Cerebellar nuclear complex (tissue), 1 donor: ENCODE results near the gene CAMK1G.

ENCODE experiments used
- DNase-seq, 2 experiments: peaks; one replicate each; lab custom pipeline; 2025; lab: John Stamatoyannopoulos, UW

Gene CAMK1G

DNA sequence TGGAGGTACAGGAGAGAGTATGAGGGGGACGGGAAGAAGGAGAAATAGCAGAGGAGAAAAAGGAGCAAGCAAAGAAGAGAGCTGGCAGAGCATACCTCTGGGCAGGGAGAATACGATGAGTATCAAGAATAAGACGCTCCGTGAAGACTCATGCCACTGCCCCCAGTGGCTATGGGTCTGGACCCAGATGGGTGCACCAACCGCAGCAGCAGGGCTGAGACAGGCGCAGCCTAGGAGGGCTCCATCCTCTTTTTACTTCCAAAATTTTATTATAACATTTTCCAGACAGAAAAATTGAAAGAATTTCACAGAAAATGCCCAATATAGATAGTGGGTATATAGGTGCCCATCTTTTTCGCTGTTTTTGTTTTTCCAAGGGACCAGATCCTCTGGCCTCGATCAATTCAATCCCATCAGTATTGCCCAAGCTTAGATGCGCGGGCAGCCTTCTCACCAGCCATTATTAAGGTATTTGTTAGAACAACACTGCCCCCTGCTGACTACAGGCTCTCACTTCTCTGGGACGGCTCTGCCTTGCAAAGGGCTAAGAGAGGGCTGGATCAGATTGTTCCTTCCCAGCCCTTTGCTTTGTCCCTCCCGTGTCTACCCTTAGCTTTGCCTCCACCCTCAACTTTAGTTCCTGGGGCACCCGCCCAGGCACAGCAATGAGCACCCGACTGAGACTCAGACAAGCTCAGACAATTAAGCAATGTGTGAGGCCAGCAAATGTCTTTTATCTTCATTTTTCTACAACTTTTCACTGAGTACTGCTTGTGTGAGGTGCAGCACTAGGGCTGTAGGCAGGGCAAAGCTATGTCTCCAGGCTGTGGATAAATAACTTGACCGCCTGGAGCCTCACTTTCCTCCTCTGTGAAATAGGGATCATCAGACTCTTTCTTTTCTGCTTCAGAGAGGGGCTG is 17.5 kb upstream of the CAMK1G start:
- DNase-seq: peak in 1 of 2 experiments; percentile 48

DNA sequence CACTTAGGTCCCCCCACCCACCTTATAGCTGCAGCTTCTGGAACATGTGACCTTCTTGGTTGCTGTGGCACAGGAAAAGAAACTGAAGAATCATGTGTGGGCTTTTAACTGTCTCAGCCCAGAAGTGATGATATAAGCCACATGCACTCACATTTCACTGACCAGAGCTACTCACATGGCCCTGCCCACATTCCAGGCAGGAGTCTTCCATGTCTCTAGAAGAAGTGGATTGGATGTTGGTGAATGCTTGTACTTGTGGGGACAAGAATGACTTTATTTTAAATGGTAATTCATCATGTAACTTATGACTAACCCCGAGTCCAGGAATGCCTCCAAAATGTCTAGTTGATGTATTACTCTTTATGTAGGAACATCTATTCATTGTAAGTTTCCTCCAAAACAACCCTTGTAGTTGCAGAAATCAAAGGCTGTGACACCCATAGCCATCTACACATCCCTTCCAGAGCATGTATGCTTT is 15.8 kb upstream of the CAMK1G start:
- DNase-seq: no peak

DNA sequence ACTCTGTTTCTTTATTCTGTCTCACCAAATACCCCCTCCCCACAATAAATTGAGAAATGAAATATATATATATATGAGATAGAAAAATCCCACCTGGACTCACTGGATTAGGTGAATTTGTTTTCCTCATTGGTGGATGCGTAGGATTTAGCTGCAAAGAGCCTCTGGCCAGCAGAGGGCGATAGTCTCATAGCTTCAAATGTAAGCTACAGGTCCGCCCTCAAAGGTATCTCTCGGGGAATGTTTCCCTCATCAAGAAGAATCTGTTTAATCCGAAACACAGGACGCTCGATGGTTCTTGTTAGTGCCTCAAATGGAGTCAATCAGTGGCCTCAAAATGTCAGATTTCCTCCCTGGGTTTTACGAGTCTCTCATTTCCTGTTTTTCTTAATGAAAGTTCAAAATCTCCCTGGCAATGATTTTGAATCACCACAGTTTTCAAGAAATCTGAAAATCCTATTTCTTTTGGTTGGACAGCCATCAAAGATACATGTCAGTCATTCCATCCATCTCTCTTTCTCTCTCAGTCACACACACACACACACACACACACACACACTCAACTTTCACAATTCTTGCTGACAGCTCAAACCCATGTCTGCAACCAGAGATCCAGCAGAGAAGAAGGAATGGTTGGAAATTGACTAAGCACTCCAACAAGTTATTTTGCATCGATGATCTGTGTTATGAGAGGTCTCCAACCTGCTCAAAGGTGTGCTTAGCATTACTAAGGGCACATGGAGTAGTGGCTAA is 13.9 kb upstream of the CAMK1G start:
- peak in 1 of 2 experiments; percentile 52 for DNase-seq

DNA sequence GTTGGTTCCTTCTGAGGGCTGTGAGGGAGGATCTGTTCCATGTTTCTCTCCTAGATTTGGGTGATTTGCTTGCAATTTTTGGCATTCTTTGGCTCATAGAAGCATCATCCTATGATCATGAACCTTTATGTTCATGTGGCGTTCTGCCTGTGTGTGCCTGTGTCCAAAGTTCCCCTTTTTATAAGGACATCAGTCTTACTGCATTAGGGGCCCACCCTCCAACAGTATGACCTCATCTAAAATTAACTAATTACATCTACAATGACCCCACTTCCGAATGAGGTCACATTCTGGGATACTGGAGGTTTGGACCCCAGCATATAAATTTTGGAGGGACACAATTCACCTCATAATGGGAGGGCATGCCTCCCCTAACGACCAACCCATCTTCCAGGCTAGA is 12.8 kb upstream of the CAMK1G start:
- DNase-seq: no peak

DNA sequence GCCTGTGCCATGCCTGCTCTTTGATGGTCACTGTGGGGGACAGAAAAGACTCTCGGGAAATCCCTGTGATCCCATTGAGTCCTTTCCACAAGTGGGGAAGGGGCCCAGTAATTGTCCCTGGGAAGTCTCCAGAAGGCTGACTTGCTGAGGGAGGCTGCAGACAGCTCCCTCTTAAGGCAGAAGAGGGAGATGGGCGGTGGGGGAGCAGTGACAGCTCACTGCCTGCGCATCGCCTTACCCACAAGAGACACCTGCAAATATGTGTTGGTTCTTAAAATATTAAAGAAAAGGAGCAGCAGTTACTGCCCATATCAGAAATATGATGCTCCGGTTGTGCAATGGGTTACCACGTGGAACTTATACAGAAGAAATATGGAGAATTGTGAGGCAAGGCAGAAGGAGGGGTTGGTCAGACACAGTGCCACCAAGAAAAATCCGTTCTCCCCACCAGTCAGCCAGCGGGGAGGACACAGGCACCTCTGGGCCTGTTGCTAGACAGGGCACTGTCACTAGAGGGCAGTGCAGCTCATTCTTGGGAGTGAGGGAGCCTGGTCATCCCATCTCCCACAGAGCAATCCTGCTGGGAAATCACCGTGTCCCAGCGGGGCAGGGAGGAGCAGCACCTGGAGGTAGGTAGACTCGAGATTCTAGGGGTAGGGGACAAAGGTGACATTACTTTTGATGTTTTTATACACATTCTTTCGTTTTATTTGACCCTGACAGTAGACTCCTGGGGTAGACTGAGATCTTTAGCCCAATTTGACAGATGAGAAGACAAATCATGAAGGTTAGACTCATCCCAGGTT is 6.9 kb upstream of the CAMK1G start:
- no peak for DNase-seq

DNA sequence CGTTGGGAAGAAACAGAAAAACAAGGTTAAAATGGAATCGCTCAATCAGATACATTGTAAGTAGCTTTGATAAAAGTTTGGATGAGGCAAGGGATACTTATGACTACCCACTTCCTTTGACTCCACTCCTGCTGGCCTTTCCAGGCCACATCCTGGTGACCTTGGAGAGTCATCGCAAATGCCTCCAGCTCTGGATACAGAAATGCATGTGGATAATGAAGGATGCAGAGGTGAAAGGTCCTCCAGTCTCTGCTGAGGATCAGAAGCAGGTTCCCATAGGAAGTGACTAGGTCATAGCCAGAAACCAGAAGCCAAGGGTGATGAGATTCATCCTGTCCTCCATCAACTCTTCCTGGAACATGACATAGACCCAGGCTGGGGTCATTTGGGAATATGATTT is 6.2 kb upstream of the CAMK1G start:
- DNase-seq: no peak

DNA sequence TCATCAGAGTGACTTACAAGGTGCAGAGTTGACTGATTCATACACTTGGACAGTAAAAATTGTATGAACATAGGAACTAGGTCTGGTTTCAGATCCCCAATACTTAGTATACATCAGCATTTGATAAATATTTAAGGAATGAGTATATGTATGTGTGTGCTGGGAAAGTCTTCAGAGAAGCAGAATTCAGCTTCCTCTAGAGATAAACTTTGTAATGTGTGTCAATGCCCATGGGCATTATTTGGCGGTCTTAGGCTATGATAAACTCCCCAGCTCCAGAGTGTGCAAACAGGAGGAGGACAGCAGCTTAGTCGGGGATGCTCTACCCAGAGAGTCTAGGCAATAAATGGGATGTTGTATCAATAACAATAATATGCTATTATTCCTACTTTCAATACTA is 2.9 kb upstream of the CAMK1G start:
- DNase-seq: no peak

DNA sequence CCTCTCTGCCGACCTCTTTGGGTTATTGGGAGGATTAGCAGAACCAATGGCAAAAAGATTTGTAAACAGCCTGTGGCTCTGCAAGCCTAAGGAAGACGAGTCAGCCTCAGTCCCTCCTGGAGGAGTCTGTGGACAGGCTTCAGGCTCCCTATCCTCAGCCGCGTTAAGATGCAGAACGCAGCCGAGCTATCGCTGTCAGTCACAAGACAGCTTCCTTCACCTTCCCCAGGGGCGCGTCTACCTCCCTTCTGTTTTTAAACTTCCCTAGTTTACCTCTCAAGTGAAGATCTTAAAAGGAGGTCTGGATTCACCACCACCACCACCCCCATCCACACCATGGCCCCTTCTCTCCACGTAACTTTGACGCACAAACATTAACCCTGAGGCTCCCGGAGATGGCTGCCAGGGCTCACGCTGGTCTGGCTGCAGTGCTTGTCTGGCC is 738 bp downstream of the CAMK1G start:
- no peak for DNase-seq

DNA sequence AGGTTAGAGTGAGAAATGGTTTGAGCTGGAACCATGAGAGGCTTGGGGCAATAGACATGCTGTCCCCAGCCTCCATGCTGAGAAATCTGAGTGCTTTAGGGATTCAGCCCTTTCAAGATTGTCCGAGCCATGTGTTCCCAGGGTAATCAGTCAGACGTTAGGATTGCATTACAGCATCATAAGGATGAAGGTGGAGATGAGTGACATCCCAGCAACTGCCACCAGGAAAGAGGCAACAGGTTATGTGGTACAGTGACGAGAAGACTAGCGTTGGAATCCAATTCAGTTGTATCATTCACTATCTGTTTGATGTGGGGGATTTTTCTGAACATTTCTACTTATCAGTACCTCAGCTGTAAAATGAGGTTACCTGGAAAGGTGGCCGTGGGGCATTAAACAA is 1.7 kb downstream of the CAMK1G start:
- no peak for DNase-seq

DNA sequence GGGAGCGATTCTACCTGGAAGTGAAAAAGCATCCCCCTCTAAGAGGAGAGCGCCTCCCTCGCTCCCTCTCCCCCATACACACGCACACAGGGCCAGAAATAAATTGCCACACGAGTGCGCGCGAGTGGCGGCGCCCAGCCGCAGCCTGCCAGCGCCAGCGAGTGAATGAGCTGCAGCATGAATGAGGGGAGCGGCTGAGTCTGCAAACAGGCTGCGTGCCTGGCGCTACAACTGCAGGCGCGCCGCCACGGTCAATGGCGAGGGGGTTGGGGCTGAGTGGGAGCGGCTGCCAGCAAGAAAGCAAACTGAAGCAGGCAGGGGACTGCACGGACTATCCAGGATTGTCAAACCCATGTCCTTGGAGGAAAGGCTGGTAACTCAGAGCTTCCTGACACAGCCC is 2.2 kb downstream of the CAMK1G start:
- DNase-seq: peak in 1 of 2 experiments; percentile 5

DNA sequence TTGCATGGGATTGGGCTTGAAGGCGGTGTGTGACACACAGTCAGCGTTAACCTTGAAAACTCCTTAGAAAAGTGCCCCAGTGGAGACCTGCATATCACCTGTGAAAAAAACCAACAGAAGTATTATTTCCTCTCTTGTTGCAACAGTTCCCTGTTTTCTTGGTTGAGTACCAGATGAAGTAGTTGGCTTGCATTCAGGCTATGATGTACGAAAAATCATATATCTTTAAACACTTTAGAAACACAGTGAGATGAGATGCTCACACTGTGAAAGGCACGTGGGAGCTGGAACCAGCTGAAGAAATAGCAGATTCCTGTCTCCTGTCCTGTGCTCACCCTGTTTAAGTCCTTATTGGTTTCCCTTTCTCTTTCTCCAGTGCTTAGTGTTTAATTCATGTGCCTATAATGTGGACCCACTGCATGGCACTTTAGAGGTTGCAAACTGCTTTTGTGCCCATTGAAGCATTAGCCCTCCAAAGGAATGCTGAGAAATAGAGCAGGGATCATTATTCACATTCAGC is 2.8 kb downstream of the CAMK1G start:
- no peak for DNase-seq

DNA sequence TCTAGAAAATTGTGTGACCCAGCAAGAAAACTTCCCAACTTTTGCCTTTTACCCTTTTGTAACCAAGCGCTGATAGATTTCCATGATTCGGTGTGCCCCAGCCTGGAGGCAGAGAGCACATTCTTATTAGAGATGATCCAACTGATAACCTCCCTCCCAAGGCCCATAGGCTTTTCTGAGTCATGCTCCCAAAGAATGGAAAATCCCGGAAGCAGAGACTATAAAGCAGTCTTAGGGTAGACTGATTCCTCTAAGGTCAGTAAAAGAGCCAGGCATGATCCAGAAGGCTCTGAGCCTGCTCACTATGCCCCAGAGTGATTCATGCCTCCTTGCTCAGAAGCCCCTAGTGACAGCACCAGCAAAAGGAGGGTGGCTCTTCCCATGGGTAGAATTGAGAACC is 4.3 kb downstream of the CAMK1G start:
- DNase-seq: no peak

DNA sequence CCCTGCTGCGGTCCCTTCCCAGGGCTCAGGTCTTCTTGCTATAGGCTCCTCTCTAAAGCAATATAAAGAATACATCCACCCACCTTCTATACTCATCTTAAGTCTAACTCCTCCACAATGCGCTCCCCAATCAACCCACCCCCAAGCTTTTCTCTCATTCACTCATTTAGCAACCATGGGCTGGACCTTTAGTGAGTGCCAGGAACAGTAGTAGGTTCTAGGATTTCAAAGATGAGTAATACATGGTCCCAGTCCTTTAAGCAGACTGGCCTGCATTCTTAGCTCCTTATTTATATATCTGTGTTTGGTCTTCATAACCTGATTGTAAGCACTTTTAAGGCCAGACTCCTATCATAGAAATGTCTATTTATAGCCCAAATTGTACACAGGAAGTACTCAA is 5.9 kb downstream of the CAMK1G start:
- DNase-seq: no peak

DNA sequence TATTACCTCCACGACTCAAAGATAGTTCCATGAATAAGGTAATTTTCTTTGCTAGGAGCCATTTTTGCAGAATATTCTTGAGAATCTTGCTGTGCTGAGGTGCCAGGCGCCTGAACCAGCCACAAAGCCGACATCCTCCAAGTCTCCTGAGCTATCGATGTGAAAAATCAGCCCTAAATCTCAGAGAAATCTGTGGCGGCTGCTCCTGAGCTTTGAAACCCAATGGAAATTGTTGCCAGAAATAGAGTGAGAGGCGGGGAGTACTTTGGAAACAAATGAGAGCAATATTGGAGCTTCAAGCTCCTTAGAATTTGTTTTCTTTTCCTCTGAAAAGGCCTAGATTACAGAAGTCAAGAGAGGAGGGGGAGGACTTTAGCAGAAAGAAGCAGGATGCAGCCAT is 6.3 kb downstream of the CAMK1G start:
- no peak for DNase-seq

DNA sequence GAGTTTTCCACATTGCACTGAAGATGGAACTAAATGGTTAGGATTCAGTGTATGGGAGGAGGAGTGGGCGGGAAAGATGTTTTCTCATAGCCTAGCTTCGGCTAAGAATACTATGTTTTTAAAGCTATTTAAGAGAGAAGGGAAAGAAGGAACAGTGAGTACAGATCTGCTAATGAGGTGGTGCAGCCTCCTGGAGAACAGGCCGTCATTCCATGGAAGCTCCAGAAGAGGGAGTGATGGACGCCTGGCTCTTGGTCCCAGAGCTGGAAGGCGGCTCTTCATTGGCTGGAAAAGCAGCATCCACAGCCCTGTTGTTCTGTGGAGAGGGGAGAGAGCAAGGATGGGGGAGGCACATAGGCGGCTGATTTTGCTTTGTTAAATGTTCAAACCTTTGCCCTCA is 6.9 kb downstream of the CAMK1G start:
- DNase-seq: no peak

DNA sequence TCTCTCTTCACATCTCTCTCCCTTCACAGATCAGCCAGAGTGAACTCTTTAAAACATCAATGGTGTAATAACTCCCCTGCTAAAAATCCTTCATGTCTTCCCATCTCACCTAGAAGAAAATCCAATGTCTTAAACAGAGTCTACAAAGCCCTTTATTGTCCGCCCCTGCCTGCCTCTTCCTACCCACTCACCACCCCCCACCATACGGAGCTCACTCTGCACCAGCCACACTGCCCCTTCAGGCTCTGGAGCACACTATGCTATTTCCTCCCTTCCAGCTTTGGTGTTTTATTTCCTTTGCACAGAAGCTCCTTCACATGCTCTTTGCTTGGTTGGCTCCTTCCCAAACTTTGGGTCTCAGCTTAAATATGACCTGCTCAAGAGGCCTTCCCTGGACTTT is 10.2 kb downstream of the CAMK1G start:
- DNase-seq: no peak

DNA sequence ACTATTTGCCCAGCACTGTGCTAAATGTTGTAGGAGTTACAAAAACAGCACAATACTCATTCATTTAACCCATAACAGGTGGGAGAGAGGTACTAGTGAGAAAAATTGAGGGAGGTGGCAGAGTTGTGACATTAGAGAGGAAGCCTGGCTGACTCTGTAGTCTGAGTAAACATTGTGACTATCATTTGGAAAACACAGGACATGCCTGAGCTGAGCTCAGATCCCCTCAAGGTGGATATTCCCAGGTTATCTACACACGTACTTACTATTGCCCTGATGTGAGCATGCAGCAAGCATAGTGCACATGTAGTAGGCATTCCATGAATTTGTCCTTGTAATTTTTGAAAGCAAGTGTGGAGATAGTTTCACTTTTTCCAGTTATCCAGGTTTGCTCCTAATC is 10.9 kb downstream of the CAMK1G start:
- DNase-seq: no peak

DNA sequence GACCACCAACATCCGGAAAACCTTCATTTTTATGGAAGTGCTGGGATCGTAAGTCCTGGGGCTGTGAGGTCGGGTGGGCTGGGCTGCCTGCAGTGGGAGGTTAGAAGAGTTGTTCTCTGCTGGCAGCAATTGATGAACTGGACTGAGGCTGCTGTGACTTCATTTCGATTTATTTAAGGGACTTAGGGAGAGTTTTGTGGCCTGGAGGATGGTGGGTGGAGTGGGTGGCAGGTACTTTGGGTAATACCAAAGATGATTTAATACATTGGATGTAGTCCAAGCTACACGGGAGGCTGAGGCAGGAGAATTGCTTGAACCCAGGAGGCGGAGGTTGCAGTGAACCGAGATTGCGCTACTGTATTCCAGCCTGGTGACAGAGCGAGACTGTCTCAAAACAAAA is 11.5 kb downstream of the CAMK1G start:
- DNase-seq: no peak

DNA sequence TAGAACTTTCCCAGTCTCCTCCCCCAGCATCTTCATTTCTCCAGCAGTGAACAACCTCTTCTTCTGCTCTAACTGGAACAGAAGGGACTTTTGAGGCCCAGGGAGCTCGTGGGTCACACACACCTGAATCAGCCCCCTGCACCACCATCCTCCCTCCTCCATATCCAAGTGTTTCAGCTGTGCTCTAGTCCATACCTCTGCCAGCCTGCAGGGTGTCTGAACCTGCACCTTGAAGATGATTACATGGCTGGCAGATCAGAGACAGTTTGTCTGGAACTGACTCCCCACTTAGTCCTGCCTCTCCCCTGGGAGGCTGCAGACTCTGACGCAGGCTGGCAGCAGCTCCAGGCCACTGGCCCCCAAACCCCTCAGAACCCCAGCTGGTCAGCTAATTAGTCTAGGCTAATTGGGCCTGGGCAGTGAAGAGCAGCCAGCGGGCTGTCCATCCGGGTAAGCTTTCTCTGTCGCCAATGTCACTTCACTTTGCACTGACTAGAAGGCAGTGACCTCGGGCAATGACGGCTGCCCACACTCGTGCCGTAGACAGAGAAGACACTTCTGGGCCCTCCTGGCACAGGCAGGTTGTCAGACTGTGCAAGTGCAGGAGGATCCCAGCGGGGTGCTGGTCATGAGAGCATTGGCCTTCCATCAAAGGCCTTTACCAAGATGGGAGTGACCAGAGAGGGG is 12.2 kb downstream of the CAMK1G start:
- no peak for DNase-seq

DNA sequence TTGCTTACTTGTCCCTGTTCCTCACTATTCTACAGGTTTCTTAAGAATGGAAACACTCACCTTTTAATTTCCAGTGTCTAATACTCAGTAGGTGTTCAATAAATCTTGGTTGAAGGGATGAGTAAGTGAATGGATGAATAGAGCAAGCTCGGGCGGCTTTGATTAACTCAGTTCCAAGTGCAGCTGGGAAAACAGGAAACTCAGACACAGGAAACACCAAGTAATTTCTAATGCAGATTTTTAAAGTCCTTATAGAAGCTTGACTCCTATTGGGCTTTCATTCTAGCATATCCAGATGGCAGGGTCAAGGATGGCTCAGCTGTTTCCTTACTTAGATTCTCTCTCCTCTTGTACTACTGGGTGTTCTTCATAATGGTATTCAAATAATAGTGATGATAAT is 14.0 kb downstream of the CAMK1G start:
- DNase-seq: no peak

DNA sequence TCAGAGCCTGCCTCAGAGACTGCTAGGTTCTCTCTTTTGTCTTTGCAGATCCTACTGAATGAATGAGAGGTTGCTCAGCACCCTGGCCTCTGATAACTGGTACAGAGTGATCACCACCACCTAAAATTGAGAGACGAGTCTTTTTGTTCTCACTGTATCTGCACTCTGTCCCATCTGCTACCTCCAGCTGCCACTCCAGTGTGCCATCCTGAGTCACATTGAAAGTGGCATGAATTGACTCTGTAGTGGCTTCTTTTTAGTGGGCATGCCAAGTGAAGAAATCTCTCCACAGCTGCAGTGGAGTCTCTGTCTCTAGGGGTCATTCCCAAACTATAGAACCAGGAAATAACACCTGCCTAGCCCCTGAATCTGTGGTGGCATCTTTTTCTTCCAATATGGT is 14.7 kb downstream of the CAMK1G start:
- DNase-seq: no peak
